Stimulated activated CD4-positive, alpha-beta T cell treated with anti-CD3 and anti-CD28 coated beads, TNF-alpha, amount 100 ng/mL, for 24 hours (primary cell): ENCODE data around the gene SLC34A2.
"Not testable (repeated sequence)": the region's sequence is repeated elsewhere in the genome, so short reads cannot be mapped to it uniquely, and the experiment has no call there.

Experiments
- DNase-seq, 3 experiments: peaks; one replicate each; pipeline ENCODE4 v3.0.0-alpha.2; 2020; ENCODE audit warnings: low read depth in 3 of 3

Gene SLC34A2, protein sequence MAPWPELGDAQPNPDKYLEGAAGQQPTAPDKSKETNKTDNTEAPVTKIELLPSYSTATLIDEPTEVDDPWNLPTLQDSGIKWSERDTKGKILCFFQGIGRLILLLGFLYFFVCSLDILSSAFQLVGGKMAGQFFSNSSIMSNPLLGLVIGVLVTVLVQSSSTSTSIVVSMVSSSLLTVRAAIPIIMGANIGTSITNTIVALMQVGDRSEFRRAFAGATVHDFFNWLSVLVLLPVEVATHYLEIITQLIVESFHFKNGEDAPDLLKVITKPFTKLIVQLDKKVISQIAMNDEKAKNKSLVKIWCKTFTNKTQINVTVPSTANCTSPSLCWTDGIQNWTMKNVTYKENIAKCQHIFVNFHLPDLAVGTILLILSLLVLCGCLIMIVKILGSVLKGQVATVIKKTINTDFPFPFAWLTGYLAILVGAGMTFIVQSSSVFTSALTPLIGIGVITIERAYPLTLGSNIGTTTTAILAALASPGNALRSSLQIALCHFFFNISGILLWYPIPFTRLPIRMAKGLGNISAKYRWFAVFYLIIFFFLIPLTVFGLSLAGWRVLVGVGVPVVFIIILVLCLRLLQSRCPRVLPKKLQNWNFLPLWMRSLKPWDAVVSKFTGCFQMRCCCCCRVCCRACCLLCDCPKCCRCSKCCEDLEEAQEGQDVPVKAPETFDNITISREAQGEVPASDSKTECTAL

GRCh38 chr4:25654971-25655963, at the start of gene SLC34A2:
Gene SLC34A2, plus strand, starts transcription at chr4:25655851. Its CDS starts 6,650 bp downstream, at chr4:25662501.
- DNase-seq = no peak

- no peak for DNase-seq
These were observed 47.0 kb upstream of the SLC34A2 start for GRCh38 chr4:25608644-25609043.

GRCh38 chr4:25609976-25610375, 45.7 kb upstream of the SLC34A2 start:
- DNase-seq = no peak

DNA sequence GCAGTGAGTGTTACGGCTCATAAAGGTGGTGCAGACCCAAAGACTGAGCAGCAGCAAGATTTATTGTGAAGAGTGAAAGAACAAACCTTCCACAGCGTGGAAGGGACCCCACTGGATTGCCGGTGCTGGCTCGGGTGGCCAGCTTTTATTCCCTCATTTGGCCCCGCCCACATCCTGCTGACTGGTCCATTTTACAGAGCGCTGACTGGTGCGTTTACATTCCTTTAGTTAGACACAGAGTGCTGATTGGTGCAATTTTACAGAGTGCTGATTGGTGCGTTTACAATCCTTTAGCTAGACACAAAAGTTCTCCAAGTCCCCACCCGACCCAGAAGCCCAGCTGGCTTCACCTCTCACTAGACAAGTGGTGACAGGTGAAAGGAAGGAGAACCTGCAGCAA, 42.0 kb upstream of the SLC34A2 start:
- not testable (repeated sequence) for DNase-seq

DNA sequence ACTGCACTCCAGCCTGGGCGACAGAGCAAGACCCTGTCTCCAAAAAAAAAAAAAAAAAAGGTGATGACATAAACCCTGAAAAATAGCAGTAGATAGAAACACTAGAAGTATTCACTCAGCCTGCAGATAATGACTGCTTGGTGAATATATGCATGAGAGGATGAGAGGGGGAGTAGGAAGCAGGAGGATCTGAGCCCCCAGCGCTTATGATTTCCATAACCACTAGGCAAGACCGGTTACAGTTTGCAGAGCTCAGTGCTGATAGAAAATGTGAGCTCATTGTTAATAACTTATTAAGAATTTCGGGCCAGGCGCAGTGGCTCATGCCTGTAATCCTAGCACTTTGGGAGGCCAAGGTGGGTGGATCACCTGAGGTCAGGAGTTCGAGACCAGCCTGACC, 40.8 kb upstream of the SLC34A2 start:
- DNase-seq = no peak

DNA sequence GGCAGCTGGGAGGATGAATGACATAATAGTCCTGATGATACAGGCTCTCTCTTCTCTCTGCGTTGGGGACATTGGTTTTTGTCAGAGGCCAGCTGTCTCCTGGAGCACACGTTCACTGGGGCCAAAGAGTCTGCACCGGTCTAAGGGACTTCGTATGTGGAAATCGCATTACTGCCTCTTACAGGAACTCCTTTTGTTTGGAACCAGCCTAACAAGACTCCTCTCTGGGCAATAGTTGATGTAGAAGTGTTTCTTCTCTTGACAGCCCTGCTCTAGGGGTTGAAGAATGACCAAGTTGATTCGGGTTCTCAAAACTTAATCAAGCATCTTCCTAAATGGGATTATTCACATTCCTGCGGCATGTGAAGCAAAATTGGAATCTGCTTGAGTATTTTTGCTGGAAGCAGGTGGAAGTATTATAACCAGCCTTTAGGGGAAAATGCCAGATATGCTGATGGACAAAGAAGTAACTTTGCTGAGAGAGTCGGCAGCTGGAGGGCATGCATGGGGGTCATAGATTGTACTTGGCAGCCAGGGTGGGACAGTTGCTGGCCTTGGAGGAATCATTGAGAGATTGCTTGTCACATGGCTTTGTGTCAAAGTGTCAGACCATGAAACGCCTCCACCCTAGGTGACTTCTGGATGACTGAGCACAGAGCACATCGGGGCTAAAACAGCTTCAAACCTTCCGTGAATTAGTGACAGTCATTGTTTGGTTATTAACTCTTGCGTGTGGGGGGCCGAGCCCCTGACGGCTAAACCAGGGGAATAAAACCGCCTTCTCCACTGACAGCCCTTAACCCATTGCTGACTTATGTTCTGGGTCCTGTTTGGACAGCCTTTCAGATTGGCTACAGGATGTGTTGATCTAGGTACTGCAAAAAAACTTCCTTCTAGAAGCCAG, 34.4 kb upstream of the SLC34A2 start:
- DNase-seq = no peak

GRCh38 chr4:25624616-25625015, 31.0 kb upstream of the SLC34A2 start:
- no peak for DNase-seq

DNA sequence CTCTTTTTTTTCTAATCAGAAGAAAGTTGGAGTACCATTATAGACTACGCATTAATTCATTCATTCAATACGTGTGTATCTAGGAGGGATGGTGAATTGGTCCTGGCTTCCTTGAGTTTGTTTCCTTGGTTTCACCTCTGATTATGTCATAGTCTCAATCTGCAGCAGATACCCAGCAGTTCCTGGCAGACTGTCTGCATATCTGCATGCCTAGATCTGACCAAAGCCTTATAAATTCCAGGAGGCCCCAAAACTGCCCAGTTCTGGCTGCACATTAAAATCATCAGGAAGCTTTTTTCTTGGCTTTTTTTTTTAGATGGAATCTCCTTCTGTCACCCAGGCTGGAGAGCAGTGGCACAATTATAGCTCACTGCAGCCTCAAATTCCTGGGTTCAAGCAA, 27.2 kb upstream of the SLC34A2 start:
- no peak for DNase-seq

DNA sequence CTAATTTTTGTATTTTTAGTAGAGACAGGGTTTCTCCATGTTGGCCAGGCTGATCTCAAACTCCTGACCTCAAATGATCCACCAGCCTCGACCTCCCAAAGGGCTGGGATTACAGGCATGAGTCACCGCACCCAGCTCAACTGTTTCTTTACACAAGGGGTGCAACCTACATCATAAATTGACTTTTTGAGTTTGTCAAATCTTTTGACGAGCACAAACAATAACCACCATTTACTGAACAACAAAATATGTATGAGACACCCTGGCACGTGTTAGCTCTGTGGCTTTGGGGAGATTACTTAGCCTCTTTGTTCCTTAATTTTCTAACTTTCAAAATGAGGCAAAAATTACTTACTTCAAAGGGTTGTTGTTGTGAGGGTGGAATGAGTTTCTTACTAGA, 23.5 kb upstream of the SLC34A2 start:
- DNase-seq = no peak

DNA sequence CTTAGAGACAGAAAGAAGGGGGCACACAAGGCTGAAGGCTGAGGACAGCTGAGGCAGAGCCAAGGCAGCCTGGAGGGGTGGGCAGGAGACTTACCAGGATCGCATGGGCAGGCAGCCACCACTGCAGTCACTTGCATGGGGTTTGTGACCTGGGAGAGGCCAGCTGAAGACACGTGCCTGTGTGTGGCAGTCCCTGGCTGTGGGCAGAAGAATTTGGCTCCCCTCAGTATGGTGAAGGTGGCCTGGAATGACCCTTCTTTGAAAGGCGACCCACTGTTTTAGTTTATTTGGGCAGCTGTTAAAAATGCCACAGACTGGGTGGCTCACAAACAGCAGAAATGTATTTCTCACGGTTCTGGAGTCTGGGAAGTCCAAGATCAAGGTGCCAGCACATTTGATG, 22.1 kb upstream of the SLC34A2 start:
- DNase-seq = no peak

DNA sequence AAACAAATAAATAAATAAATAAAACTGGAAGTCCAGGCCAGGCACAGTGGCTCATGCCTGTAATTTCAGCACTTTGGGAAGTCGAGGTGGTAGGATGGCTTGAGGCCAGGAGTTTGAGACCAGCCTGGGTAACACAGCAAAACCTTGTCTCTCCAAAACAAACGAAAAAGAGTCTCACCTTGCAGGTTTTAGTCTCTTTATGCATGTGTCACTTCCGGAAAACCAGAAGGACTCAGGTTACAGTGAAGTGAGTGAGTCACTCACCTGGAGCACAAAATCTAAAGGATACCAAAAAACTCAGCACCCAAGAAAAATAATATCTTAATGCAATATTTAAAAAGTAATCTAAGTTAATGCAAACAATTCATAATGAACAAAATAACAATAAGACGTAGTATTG, 20.1 kb upstream of the SLC34A2 start:
- no peak for DNase-seq

DNA sequence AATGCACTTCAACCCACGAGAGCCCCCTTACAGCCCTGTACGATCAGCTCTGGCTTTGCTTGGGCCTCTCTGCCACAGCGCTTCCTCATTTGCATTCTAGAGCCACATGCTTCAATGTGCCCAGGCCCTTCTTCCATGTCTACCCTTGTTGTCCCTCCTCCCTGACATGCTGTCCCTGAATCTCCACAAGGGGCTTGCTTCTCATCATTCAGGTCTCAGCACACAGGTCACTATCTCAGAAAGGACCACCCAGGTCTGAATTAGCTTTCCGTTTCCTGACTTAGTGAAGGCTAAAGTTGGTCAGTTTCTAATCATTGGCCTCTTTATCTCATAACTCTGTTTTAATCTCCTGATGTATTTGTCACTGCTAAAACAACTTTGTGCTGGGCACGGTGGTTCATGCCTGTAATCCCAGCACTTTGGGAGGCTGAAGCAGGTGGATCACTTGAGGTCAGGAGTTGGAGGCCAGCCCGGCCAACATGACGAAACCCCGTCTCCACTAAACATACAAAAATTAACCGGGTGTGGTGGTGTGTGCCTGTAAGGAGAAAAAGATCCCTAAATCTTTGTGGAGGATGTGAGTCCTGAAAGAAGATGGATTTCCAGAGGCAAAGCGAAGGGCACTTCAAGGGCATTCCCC, 17.9 kb upstream of the SLC34A2 start:
- DNase-seq = no peak

DNA sequence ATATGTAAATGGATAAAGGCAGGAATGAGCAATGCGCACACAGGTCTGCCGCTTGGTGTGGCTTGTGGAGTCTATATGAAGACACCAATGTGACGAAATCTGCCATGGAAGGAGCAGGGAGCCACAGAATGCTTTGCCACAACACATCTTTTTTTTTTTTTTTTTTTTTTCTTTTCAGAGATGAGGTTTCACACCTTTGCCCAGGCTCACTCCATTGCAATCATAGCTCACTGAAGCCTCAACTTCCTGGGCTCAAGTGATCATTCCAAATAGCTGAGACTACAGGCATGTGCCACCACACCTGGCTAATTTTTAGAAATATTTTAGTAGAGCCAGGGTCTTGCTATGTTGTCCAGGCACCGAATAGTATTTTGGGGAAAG, 17.4 kb upstream of the SLC34A2 start:
- DNase-seq = no peak

- no peak for DNase-seq
These were observed 16.8 kb upstream of the SLC34A2 start for GRCh38 chr4:25638806-25639205.

GRCh38 chr4:25650311-25650710, 5.3 kb upstream of the SLC34A2 start:
- no peak for DNase-seq

DNA sequence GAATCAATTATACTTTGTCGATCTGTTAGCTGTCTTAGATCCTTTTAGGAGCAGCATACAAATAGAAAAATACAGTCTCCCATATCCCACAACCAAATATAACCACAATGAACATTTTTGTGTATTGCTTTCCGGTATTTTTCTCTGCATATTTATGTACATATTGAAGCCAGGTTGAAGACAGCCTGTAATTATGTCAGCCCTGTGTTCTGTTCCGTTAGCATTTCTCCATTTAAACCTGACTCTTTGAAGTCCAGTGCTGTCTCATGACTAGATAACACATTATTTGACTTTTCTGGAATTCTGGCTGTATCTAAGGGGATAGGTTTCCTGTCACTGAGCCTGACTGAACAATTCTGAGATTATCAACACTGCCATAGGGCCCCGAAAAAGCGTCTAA, 4.0 kb upstream of the SLC34A2 start:
- DNase-seq = no peak

DNA sequence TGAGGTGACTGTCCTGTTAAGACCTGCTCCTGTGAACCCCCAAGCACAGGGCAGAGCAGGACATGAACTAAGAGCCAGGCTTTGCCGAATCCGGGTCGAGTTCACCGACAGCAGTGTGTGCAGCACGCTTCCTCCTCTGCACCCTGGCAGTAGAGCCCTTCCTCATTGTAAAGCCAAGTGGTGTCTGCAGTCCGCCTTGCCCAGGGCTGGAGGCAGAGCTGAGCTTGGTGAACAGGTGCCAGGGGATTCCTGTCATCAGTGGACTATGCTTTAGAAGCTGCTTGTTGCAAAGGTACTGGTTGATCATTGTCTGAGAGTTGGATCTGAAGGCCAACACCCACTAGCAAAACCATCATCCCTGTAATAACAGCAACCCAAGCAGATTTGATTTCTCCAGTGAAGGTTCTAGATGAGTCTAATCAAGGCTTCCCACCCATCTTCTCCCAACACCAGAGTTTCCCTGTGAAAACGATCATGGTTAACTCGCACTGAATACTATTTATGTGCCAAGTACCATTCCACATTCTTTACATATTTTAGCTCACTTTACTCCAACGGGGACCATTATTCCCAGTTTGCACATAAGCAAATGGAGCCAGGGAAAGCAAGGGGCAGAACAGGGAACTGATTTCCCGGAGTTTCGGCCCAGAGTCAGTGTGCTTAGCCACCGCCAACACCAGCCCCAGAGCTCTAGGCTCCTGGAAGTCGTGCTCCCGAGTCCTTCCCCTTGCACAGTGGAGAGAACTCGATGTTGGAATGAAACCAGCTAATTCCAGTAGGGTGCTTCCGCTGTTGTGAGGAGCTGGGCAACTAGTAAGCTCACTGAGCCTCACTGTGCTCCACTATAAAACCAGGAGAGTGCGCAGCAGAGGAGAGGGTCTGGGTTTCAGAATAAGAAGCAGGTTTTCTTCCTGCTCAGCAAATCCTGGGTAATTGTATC, 1.4 kb upstream of the SLC34A2 start:
- no peak for DNase-seq

- DNase-seq = no peak
These were observed 380 bp downstream of the SLC34A2 start for GRCh38 chr4:25656031-25656430.

DNA sequence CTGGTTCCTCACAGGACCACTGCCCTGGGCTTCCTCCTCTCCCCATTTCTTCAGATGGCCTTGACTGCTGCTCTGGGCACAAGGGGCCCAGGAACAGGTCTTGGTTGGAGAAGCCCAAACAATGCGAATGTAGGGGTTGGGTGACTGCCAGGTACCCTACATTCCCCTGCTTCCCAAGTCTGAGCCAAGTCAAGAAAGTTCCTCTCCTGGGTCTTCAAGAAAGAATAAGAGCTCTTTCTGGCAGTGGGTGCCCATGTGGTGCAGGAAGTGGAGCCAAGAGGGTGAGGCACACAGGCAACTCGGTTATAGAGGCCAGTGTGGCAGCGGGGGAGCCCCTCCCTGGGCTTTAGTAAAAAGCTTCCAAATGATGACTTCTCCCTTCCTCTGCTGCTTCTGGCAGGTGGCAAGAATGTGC, 2.7 kb downstream of the SLC34A2 start:
- no peak for DNase-seq
